Neutrophil (primary cell): ENCODE results near the gene RIN3.
A peak's percentile ranks its signal among the peaks of the same experiment; 100 is the strongest.
"Not testable (repeated sequence)": the region's sequence is repeated elsewhere in the genome, so short reads cannot be mapped to it uniquely, and the experiment has no call there.

Experiments
- H3K27ac ChIP-seq: fragments of 200-600 bp; sonication (generic); 2 replicates; pipeline ENCODE4 v1.5.1; 2016; ENCODE audit warnings: mild to moderate bottlenecking, moderate library complexity
- H3K27me3 ChIP-seq: fragments of 200-600 bp; sonication (generic); 2 replicates; pipeline ENCODE4 v1.6.0; 2016; ENCODE audit warnings: mild to moderate bottlenecking
- H3K36me3 ChIP-seq: fragments of 200-600 bp; sonication (generic); 2 replicates; pipeline ENCODE4 v1.5.1; 2017
- H3K4me1 ChIP-seq, 2 experiments: fragments of 200-600 bp in 1 of 2; sonication (generic) in 1 of 2; 1 replicate in 1 of 2; 2 replicates in 1 of 2; pipeline versions ENCODE4 v1.5.1 to v1.6.1; 2013 to 2016; ENCODE audit warnings: low read depth in 1 of 2, low read length in 1 of 2, mild to moderate bottlenecking in 1 of 2, moderate library complexity in 1 of 2; ENCODE audit not compliant: control insufficient read depth in 1 of 2, insufficient read depth in 1 of 2
- H3K4me3 ChIP-seq, 2 experiments: fragments of 200-600 bp in 1 of 2; sonication (generic) in 1 of 2; 1 replicate in 1 of 2; 2 replicates in 1 of 2; pipeline ENCODE4 v1.5.1; 2013 to 2016; ENCODE audit warnings: low read depth in 1 of 2, low read length in 1 of 2, mild to moderate bottlenecking in 1 of 2, moderate library complexity in 1 of 2
- H3K9me3 ChIP-seq: fragments of 200-600 bp; sonication (generic); 2 replicates; pipeline ENCODE4 v1.5.1; 2016
- CTCF ChIP-seq: fragments of 200-600 bp; sonication (generic); IDR thresholded peaks from 2 replicates; pipeline ENCODE4 v1.5.1; 2016; ENCODE audit warnings: antibody characterized with exemption

RIN3 gene

DNA sequence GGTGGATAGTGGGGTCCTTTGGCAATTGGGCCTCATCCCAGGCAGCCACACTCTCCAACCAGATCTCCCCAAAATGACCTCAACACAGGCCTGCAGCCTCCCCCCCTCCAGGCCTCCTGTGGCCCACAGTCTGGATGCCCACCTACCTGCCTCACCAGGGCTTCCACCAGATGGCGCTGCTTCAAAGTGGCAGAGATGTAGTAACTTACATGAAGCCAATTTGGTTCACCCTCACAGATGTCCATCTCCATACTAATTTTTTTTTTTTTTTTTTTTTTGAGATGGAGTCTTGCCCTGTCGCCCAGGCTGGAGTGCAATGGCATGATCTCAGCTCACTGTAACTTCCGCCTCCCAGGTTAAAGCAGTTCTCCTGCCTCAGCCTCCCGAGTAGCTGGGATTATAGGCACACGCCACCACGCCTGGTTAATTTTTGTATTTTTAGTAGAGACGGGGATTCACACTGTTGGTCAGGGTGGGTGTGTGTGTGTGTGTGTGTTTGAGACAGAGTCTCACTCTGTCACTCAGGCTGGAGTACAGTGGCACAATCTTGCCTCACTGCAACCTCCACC lies 201.2 kb downstream of the RIN3 start:
- not testable (repeated sequence) for H3K36me3 ChIP-seq, H3K4me3 ChIP-seq, H3K4me1 ChIP-seq, H3K27me3 ChIP-seq, H3K9me3 ChIP-seq, H3K27ac ChIP-seq
- TF ChIP-seq CTCF, result peak; percentile 40

DNA sequence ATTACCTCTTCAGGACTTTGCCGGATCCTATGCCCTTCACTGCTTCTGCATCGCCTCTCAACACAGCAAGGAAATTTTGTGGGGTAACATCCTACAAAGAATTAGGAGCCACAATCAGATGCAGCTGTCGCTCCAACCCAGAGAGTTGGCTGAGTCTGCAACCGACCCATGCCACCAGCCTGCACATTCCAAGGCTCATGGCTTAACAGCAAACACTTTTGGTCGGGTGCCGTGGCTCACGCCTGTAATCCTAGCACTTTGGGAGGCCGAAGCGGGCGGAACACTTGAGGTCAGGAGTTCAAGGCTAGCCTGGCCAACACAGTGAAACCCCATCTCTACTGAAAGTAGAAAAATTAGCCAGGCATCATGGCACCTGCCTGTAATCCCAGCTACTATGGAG lies 202.6 kb downstream of the RIN3 start:
- Histone ChIP-seq H3K9me3 (no peaks in the 10 kb centered on the region), H3K27me3 (no peaks in the 10 kb centered on the region), H3K4me3 (no peak overlapping the region), H3K4me1 (no peaks in the 10 kb centered on the region), H3K27ac (no peak overlapping the region), H3K36me3 (no peaks in the 10 kb centered on the region)
- no peak for TF ChIP-seq CTCF

- Histone ChIP-seq H3K27ac (no peak overlapping the region), H3K4me3 (no peak overlapping the region), H3K27me3 (no peaks in the 10 kb centered on the region)
These were observed 204.0 kb downstream of the RIN3 start for GRCh38 chr14:92717571-92718042.

DNA sequence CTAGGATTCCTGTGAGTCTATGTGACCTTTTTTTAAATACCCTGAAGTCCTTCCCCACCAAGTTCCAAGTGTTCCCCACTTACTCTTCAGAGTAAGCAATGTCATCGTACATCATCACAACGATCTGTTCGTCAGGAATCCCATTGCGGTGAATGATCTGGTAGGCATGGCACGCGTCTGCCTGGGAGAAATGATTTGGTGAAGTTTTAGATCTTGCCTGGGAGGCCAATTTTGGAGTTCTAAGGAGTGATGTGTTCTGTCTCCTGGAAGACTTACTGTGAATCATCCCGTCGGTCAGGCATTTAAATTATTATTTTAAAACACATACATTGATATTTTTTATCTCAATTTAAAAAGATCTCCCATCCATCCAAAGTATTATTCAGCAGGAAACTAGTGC lies 205.1 kb downstream of the RIN3 start:
- TF ChIP-seq CTCF, result no peak
- no peaks in the 10 kb centered on the region for H3K4me1 ChIP-seq
- H3K4me3 ChIP-seq, result no peak overlapping the region
- no peak overlapping the region for H3K27ac ChIP-seq
- H3K36me3 ChIP-seq, result no peaks in the 10 kb centered on the region
- H3K27me3 ChIP-seq, result no peaks in the 10 kb centered on the region
- no peaks in the 10 kb centered on the region for H3K9me3 ChIP-seq

More at GRCh38 chr14:92717571-92718042, 204.0 kb downstream of the RIN3 start:
- no peak for TF ChIP-seq CTCF
- Histone ChIP-seq H3K9me3 (no peaks in the 10 kb centered on the region), H3K36me3 (no peaks in the 10 kb centered on the region), H3K4me1 (no peaks in the 10 kb centered on the region)

DNA sequence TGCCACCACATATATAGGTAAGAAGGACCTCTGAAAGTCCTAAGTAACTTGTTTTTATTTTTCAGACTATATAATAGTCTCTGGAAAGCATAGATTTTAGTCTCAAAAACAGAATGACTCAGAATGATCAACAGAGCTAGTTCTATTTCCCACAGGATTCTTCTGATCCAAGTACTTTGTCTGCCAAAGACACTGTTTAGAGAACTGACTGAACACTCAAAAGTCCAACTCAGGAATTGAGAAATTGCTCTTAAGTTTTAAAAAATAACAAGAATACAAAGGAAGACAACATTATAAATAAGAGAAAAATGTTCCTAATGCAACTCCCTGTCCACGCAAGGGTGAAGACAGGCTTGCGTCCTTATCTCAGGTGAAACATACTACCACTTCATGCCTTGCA lies 205.8 kb downstream of the RIN3 start:
- Histone ChIP-seq H3K27ac (no peak overlapping the region), H3K27me3 (peaks cover 6% of the 10 kb centered on the region), H3K36me3 (no peaks in the 10 kb centered on the region), H3K4me3 (no peak overlapping the region), H3K9me3 (no peaks in the 10 kb centered on the region), H3K4me1 (no peaks in the 10 kb centered on the region)
- no peak for TF ChIP-seq CTCF

DNA sequence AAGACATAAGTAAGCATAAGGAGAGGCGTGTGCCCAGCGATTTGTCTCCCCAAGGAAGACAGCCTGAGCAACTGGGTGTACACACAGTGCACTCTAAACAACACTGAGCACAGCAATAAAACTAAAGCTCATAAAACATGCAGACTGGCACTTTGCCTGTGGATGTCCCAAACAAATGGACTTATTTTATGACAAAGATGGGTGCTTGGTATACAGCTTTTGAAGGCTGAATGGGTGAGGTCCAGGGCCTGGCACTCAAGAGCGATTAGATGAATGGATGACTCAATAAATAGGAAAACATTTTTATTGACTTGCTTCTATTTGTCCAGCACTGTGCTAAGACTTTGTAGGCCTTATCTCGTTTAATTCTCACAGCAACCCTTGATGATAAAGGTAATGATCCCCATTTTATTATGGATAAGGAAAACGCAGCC lies 206.3 kb downstream of the RIN3 start:
- Histone ChIP-seq H3K4me1 (no peaks in the 10 kb centered on the region), H3K27me3 (peaks cover 11% of the 10 kb centered on the region), H3K36me3 (no peaks in the 10 kb centered on the region), H3K4me3 (no peak overlapping the region), H3K9me3 (no peaks in the 10 kb centered on the region), H3K27ac (no peak overlapping the region)
- no peak for TF ChIP-seq CTCF
